Stimulated activated CD8-positive, alpha-beta memory T cell treated with anti-CD3 and anti-CD28 coated beads, Interleukin-7, amount 100 ng/mL, for 4 hours (primary cell): ENCODE data around the gene FTL.
A peak's percentile ranks its signal among the peaks of the same experiment; 100 is the strongest.
"Not testable (repeated sequence)": the region's sequence is repeated elsewhere in the genome, so short reads cannot be mapped to it uniquely, and the experiment has no call there.

Experiments
- DNase-seq, 2 donors: peaks; one replicate each; pipeline ENCODE4 v3.0.0-alpha.2; 2020; ENCODE audit warnings: low read depth in 2 of 2

The FTL gene

DNA sequence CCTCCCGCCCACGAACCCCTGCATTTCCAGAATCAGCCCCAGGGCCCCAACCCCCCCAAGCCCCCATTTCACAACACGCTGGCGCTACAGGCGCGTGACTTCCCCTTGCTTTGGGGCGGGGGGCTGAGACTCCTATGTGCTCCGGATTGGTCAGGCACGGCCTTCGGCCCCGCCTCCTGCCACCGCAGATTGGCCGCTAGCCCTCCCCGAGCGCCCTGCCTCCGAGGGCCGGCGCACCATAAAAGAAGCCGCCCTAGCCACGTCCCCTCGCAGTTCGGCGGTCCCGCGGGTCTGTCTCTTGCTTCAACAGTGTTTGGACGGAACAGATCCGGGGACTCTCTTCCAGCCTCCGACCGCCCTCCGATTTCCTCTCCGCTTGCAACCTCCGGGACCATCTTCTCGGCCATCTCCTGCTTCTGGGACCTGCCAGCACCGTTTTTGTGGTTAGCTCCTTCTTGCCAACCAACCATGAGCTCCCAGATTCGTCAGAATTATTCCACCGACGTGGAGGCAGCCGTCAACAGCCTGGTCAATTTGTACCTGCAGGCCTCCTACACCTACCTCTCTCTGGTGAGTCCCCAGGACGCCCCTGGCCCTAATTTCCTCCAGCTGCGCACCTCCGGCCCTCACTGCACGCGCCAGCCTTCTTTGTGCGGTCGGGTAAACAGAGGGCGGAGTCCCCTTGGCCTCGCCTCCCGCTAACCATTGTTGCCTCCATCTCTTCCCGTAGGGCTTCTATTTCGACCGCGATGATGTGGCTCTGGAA is at the start of gene FTL:
Gene FTL, plus strand, starts transcription at position 270 of the 766 bp plus-strand sequence. Its CDS starts 199 bp downstream, at position 469.
- peak; percentile 75 to 87 for DNase-seq

DNA sequence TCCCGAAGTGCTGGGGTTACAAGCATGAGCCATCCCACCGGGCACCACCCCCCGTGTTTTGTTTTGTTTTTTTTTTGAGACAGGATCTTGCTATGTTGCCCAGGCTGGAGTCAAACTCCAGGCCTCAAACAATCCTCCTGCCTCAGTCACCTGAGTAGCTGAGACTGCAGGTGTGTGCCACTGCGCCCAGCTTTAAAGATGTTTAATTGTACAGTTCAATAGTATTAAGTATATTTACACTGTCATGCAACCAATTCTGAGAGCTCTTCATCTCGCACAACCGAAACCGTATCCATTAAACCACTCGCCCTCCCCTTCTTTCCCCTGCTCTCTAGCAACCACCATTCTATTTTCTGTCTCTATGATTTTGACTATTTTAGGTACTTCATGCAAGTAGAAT is 49.4 kb upstream of the FTL start:
- no peak for DNase-seq

DNA sequence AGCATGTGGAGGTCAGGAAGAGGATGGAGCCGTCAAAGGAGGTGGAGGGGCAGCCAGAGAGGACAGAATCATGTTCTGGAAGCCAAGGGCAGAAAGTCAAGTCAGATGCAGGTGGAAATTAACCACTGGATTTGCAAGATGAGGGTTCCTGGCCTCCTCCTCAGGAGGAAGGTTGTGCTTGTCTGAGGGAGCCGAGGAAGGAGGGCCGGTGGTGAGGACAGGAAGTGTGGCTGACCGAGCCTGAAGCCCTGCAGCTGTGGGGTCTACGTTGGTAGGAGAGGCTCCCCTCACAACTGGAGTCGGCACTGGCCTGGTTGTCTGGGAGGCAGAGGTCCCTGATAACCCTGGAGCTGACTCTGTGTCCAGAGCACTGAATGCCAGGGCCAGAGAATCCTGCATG is 47.0 kb upstream of the FTL start:
- DNase-seq, result no peak

DNA sequence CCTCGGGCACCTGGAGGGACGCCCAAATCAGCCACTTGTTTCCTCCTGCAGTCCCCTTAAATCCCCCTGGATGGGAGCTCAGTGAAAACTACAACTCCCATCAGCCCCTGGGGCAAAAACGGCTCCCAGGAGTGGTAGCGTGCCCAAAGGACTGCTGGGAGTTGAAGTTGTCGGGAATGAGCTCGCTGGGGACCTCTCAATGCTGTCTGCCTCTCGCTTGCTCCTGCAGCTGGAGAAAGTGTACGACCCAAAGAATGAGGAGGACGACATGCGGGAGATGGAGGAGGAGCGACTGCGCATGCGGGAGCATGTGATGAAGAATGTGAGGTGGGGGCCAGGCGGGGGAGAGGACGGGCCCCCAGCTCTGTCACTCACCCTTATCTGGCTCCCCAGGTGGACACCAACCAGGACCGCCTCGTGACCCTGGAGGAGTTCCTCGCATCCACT is 46.3 kb upstream of the FTL start:
- no peak for DNase-seq

DNA sequence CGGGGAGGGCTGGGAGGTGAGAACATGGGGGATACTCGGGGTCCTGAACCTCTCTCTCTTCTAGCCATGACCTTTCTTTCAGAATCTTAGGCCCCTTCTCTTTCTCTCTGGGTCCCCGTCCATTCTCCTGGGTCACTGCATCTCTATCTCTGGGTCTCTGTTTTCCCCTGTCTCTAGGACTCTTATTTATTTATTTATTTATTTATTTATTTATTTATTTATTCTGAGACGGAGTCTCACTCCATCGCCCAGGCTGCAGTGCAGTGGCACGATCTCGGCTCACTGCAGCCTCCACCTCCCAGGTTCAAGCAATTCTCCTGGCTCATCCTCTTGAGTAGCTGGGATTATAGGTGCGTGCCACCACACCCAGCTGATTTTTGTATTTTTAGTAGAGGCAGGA is 45.8 kb upstream of the FTL start:
- DNase-seq, result not testable (repeated sequence)

DNA sequence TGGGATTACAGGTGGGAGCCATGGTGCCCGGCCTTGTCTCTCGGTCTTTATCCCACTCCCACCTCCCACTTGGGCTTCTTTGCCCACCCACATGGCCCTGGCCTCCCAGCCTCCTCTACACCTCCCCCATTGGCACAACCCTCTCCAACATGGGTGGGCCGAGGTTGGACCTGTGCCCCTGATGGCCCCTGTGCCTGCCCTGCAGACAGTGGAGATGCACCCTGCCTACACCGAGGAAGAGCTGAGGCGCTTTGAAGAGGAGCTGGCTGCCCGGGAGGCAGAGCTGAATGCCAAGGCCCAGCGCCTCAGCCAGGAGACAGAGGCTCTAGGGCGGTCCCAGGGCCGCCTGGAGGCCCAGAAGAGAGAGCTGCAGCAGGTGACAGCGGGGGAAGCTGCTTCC is 44.2 kb upstream of the FTL start:
- DNase-seq, result no peak

DNA sequence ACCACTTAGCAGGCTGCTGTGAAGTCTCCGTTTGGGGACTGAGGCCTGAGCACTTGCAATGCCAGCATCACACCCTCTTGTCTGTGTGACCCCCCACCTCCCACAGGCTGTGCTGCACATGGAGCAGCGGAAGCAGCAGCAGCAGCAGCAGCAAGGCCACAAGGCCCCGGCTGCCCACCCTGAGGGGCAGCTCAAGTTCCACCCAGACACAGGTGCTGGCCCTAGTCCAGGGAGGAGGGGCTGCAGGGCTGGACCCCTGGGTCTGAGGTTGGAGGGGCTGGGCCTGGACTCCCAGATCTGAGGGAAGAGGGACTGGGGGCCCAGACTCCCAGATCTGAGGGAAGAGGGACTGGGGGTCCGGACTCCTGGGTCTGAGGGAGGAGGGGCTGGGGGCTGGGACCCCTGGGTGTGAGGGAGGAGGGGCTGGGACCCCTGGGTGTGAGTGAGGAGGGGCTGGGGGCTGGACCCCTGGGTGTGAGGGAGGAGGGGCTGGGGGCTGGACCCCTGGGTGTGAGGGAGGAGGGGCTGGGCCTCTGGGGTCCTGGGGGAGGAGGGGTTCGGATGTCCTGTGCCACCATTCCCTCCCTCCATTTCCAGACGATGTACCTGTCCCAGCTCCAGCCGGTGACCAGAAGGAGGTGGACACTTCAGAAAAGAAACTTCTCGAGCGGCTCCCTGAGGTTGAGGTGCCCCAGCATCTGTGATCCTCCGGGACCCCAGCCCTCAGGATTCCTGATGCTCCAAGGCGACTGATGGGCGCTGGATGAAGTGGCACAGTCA is 43.2 kb upstream of the FTL start:
- no peak for DNase-seq

DNA sequence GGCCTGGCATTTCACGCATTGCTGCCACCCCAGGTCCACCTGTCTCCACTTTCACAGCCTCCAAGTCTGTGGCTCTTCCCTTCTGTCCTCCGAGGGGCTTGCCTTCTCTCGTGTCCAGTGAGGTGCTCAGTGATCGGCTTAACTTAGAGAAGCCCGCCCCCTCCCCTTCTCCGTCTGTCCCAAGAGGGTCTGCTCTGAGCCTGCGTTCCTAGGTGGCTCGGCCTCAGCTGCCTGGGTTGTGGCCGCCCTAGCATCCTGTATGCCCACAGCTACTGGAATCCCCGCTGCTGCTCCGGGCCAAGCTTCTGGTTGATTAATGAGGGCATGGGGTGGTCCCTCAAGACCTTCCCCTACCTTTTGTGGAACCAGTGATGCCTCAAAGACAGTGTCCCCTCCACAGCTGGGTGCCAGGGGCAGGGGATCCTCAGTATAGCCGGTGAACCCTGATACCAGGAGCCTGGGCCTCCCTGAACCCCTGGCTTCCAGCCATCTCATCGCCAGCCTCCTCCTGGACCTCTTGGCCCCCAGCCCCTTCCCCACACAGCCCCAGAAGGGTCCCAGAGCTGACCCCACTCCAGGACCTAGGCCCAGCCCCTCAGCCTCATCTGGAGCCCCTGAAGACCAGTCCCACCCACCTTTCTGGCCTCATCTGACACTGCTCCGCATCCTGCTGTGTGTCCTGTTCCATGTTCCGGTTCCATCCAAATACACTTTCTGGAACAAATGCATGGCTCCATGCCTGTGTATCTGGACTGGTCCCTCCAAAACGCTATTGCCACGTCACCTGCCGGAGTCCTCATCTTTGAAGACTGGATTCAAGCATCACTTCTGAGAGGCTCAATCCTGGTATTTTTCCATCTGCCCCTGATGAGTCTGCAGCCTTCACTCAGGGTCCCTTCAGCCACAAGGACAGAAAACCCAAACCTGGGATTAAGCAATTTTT is 42.3 kb upstream of the FTL start:
- DNase-seq, result no peak

DNA sequence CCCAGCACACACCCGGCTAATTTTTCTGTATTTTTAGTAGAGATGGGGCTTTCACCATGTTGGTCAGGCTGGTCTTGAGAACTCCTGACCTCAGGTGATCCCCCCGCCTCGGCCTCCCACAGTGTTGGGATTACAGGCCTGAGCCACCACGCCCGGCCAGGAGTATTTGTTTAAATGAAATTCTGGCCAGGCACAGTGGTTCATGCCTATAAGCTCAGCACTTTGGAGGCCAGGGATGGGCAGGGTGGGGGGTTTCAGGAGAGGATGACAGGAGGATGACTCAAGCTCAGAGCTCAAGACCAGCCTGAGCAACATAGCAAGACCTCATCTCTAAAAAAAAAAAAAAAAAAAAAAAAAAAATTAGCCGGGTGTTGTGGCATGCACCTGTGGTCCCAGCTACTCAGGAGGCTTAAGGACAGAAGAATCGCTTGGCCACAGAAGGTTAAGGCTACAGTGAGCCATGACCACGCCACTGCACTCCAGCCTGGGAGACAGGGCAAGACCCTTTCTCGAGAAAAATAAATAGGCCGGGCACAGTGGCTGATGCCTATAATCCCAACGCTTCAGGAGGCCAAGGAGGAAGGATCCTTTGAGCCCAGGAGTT is 39.8 kb upstream of the FTL start:
- DNase-seq, result no peak

DNA sequence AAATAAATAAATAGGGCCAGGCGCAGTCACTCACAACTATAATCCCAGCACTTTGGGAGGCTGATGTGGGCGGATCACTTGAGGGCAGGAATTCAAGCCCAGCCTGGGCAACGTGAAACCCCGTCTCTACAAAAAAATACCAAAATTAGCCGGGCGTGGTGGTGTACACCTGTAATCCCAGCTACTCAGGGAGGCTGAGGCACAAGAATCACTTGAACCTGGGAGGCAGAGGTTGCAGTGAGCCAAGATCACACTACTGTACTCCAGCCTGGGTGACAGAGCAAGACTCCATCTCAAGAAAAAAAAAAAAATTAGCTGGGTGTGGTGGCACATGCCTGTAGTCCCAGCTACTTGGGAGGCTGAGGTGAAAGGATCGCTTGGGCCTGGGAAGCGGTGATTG is 39.2 kb upstream of the FTL start:
- not testable (repeated sequence) for DNase-seq

DNA sequence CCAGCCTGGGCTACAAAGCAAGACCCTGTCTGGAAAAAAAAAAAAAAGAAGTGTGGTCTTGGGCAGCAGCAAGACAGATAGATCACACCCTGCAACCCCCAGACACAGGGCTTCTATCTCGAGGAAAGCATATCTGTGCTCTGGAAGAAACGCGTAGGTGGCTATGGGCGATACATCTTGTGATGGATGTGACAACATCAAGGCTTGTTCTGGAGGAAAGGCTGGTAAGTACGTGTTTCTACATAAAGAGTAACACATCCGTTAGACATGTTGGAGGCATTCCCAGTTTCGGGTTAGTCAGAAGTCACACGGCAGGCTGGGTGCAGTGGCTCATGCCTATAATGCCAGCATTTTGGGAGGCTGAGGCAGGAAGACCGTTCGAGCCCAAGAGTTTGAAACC is 38.2 kb upstream of the FTL start:
- DNase-seq, result no peak

DNA sequence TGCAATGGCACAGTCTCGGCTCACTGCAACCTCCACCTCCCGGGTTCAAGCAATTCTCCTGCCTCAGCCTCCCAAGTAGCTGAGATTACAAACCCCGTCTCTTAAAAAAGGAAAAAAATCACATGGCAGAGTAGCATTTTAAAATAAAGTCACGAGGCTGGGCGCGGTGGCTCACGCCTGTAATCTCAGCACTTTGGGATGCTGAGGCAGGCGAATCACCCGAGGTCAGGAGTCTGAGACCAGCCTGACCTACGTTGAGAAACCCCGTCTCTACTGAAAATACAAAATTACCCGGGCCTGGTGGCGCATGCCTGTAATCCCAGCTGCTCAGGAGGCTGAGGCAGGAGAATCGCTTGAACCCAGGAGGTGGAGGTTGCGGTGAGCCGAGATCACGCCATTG is 37.4 kb upstream of the FTL start:
- not testable (repeated sequence) for DNase-seq

DNA sequence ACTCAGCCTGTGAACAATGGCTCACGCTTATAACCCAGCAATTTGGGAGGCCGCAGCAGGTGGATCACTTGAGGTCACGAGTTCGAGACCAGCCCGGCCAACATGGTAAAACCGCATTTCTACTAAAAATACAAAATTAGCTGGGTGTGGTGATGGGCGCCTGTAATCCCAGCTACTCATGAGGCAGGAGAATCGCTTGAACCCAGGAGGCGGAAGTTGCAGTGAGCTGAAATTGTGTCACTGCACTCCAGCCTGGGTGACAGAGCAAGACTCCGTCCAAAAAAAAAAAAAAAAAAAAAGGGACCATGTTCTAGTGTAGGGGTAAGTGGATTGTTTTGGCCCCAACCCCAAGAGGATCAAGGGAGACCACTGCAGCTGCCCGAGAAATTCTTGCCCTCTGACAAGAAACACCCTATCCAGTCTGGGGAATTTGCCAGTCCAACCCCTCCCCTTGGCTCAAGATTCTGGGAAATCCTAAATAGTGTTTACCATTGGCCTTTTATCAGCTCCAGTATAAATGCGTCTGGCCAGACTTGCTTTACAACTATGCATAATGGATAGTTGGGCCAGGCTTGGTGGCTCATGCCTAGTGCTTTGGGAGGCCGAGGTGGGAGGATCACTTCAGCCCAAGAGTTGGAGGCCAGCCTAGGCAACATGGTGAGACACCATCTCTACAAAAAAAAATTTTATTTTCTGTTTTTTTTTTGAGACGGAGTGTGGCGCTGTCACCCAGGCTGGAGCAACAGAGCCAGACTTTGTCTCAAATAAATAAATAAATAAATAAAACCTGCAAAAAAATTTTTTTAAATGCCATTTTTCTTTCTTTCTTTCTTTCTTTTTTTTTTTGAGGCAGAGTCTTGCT is 36.7 kb upstream of the FTL start:
- DNase-seq, result no peak

DNA sequence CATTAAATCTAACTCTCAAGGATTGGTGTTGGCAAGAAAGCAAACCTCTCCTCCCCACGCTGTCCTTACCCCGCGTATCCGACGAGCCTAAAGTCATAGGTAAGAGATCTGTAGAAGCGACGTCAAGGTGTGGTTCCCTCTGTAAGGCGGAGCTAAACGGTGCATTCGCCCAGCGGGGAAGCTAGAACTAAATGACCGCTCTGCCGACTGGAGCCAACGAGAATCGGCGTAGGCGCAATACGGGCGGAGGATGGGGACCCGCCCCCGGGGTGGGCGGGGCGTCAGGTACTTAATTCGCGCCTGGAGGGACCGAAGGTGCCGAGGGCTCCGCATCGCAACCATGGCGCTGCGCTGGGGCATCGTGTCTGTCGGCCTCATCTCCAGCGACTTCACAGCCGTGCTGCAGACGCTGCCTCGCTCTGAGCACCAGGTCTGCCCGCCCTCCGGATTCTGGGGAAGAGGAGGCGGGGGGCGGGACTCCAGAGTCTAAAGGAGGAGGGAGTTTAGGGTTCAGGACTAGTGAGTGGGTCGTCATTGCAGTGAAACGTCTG is 31.7 kb upstream of the FTL start, which contains the start of gene DHDH:
Gene DHDH, plus strand, starts transcription at position 318 of the 551 bp plus-strand sequence. Its CDS starts 23 bp downstream, at position 341.
- peak; percentile 61 to 73 for DNase-seq

DNA sequence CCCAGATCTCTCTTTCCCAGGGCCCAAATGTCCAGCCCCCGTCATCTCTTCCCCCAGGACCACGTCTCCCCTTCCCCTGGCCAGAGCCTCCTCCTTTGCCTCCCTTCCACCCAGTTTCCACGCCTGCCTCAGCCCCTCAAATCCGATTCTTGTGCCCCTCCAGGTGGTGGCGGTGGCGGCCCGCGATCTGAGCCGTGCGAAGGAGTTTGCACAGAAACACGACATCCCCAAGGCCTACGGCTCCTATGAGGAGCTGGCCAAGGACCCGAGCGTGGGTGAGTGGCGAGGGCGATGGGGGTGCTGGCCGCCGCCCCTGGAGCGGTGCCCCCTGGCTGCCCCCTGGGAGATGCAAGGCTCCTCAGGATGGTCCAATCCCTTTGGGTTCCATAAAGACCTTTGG is 30.3 kb upstream of the FTL start:
- no peak for DNase-seq

DNA sequence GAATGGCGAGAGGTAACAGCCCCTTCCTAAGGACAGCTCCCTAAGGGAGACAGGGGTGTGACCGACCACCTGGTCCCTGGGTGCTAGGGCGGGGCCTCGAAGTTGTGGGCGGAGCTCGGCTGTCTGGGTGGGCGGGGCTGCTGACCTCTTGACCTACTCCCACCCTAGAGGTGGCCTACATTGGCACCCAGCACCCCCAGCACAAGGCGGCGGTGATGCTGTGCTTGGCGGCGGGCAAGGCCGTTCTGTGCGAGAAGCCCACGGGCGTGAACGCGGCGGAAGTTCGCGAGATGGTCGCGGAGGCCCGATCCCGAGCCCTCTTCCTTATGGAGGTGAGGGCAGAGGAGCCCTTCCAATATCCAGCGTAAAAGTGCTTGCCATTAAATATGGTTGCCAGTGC is 29.2 kb upstream of the FTL start:
- DNase-seq, result no peak

DNA sequence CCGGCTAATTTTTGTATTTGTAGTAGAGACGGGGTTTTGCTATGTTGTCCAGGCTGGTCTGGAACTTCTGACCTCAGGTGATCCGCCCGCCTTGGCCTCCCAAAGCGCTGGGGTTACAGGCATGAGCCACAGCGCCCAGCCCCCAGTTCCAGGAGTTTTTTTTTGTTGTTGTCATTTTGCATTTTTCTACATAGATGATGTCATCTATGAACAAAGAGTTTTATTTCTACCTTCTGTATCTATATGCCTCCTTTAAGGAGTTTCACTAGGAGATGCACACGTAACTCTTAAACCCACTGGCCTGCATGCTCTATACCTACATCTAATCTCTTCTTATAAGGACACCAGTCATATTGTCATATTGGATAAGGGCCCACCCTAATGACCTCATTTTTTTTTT is 26.9 kb upstream of the FTL start:
- DNase-seq, result no peak

DNA sequence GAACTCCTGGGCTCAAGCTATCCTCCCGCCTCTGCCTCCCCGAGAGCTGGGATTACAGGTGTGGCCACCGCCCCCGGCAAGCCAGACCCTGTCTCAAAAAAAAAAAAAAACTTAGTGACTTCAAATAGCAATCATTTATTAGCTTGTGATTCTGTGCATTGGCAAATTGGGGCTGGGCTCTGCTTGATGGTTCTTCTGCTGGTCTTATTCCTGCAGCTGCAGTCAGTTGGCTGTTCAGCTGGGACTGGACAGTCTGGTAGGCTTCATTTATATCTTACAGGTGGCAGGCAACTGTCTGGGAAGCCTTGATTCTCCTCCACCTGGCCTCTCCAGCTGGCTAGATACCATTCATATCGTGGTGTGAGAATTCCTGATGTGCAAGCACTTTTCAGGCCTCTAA is 24.2 kb upstream of the FTL start:
- DNase-seq, result no peak

DNA sequence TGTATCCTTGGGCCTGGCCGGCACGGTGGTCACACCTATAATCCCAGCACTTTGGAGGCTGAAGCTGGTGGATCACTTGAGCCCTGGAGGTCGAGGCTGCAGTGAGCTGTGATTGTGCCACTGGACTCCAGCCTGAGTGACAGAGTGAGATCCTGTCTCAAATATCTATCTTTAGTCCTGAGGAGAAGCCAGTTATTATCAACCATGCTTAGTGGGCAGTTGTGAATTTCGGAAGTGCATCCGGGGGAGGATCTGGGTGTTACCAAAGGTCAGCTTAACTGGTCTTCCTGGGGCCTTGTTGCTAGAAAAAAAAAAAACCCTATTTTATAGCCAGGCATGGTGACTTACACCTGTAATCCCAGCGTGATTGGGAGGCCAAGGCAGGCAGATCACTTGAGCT is 22.0 kb upstream of the FTL start:
- DNase-seq, result no peak

DNA sequence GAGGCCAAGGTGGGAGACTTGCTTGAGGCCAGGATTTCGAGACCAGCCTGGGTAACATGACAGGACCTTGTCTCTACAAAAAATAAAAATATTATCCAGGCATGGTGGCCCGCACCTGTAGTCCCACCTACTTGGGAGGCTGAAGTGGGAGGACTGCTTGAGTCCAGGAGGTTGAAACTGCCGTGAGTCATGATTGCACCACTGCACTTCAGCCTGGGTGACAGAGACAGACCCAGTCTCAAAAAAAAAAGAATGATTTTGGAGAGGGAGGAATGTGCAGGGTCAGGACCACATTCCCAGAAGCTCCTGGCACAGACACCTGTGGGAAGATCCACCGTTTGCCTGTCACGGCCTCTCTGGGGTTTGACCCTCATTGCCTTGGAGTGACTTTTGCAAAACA is 19.7 kb upstream of the FTL start:
- no peak for DNase-seq
